ENCODE measurements around the gene MAGI1.

DNA sequence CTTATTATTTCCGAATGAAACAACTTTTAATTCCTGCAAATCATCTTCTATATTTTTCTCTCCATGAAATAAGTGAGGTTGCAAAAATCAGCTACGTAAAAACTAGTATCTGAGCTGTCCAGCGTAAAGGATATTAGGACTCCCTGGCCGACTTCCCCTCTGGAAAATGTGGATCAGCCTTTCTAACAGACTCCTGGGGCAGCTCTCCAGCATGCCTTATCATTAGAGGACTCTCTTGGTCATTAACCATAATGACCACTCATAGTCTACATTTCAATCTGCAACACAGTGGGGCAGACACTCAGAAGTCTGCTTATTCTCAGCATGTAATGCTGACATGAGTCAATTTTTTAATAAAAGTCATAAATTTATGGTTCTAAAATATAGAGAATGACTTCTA lies 130.1 kb downstream of the MAGI1 start:
- no peak for TF ChIP-seq POLR2A (IDR thresholded peaks at IDR 0.05)
- TF ChIP-seq, protein P1, sequence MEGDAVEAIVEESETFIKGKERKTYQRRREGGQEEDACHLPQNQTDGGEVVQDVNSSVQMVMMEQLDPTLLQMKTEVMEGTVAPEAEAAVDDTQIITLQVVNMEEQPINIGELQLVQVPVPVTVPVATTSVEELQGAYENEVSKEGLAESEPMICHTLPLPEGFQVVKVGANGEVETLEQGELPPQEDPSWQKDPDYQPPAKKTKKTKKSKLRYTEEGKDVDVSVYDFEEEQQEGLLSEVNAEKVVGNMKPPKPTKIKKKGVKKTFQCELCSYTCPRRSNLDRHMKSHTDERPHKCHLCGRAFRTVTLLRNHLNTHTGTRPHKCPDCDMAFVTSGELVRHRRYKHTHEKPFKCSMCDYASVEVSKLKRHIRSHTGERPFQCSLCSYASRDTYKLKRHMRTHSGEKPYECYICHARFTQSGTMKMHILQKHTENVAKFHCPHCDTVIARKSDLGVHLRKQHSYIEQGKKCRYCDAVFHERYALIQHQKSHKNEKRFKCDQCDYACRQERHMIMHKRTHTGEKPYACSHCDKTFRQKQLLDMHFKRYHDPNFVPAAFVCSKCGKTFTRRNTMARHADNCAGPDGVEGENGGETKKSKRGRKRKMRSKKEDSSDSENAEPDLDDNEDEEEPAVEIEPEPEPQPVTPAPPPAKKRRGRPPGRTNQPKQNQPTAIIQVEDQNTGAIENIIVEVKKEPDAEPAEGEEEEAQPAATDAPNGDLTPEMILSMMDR (IDR thresholded peaks at IDR 0.05): no peak

Data from lower leg skin (tissue), 3 donors.